DMS 273 treated with DMSO at 0.1 percent for 48 hours (cell line): ENCODE measurements around the gene DCTN1.
"Not testable (repeated sequence)": the region's sequence is repeated elsewhere in the genome, so short reads cannot be mapped to it uniquely, and the experiment has no call there.

Source experiments
- DNase-seq: peaks from one replicate; lab custom pipeline; 2025; lab: John Stamatoyannopoulos, UW

The DCTN1 gene

GRCh38 chr2:74379851-74380789, at the start of gene DCTN1:
Gene DCTN1 (minus strand): TSS chr2:74380311. CDS start chr2:74380037, 274 bp downstream.
- no peak for DNase-seq

DNA sequence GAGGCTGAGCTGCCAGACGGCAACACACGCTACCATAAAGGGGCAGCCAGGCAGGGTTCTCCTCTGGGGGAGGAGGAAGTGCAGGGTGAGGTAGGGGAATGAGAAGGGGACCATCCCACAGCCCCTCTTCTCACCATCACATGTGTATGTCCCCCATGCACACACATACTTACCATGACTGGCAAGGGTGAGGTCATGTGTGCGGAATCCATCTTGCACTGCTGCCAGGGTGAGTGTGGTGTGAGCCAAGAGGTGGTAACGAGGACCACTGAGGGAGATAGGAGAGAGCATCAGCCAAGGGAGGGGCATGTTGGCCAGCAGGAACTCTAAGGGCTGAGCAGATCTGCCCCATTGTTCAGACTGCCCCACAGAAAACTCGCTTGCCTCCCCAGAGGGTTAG, 48.6 kb upstream of the DCTN1 start:
- DNase-seq, result no peak

- DNase-seq, result no peak
Measured at GRCh38 chr2:74427551-74427950, 47.4 kb upstream of the DCTN1 start.

GRCh38 chr2:74426181-74426758, 46.2 kb upstream of the DCTN1 start:
- no peak for DNase-seq

- DNase-seq, result no peak
Measured at GRCh38 chr2:74425523-74425922, 45.4 kb upstream of the DCTN1 start.

- no peak for DNase-seq
Measured at GRCh38 chr2:74424995-74425406, 44.9 kb upstream of the DCTN1 start.

DNA sequence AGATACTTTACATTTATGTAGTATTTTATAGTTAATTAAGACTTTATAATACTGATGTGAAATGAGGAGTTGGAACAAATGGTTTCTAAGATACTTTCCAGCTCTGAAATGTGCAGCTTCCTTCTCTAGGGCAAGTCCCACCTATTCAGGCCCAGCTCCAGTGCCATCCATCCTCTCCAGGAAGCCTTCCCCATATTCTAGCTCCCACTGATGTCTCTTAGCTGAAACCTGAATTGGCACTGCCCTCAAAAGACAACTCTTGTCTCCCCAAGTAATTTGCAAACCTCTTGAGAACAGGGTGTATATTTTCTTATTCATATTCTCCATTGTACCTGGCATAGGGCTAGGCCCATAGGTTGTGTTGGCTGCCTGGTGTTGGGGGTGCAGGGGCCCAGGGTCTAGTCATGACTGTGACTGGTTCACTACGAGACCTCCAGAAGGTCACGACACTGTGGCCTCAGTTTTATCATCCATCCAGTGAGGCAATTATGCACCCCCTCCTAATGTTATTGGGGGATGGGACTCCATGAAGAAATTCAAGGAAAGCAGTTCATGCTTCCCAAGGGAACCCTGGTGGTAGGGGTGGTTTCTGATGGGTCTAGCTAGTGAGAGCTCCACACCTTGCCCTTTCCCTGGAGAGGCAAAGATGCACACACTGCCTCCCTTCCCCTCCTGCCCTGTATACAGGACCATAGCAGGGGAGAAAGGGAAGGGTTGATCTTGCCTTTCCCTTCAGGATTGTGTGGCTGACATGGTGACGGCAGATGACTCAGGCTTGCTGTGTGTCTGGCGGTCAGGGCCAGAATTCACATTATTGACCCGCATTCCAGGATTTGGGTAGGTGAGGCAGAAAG, 44.3 kb upstream of the DCTN1 start:
- DNase-seq, result no peak

DNA sequence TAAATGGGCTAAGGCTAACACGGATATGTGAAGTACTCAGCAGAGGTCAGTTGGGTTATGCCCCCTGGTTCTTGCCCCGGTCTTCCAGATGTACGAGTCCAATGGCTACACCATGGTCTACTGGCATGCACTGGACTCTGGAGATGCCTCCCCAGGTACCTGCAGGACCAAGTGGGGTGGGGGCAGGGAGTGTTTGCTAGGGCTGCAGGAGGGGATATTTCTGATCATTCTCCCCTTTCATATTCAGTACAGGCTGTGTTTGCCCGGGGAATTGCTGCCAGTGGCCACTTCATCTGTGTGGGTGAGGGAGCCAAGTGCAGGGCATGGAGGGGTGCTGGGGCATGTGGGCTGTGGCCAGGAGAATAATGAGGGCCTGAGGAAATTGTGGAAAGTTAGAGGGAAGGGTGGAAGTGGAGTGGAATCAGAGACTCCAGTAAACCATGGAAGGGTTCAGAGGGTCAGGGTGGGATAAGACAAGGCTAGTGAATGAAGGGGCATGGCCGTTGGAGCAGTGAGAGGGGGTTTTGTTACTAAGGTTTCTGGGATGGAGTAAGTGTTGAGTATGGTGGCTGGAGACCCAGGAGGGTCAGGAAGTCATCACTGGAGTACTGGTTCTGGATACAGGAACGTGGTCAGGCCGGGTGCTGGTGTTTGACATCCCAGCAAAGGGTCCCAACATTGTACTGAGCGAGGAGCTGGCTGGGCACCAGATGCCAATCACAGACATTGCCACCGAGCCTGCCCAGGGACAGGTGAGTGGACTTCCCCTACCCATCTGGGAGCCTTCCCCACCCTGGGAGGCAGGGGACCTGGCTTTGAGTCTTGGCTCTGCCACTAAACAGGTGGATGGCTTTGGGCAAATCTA, 43.4 kb upstream of the DCTN1 start:
- no peak for DNase-seq

GRCh38 chr2:74421221-74421870, 41.2 kb upstream of the DCTN1 start, which contains the start of the genes C2orf81 and WDR54:
Gene C2orf81 (minus strand): TSS chr2:74421619. CDS start chr2:74421560, 59 bp downstream.
Gene WDR54 (plus strand): TSS chr2:74421730. CDS start chr2:74422154, 424 bp downstream.
- peak; percentile 74 for DNase-seq

- not testable (repeated sequence) for DNase-seq
Measured at GRCh38 chr2:74420443-74421103, 40.5 kb upstream of the DCTN1 start.

DNA sequence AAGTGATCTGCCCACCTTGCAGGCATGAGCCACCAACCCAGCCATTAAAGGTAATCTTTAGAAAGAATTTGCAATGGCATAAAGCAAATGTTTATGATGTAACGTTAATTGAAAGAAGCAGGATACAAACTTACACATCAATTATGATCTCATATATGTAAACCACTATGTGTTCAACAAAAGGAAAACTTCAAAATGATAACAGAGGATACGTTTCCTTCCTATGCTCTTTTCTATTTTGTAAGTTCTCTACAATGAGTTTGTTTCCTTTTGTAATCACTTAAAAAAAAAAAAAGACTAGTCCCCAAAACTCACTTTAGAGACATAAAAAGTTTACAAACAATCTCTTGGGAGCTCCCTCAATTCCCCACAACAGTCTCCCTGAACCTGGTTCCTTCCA, 39.9 kb upstream of the DCTN1 start:
- DNase-seq, result no peak

DNA sequence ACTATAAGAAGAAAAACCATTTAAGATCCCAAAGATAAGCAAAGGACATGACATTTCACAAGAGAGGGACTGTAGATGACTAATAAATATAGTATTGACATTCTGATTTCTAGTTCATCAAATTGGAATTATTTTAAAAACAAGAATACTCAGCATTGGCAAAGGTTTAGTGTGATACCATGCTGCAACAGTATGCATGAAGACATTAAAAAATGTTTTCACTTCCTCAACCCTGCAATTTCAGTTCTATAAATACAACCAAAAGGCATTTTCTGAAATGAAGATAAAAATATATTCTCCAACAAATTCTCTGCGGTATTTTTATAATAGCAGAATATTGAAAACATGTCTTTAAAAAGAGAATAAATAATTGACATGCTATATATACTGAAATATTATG, 39.2 kb upstream of the DCTN1 start:
- no peak for DNase-seq

- DNase-seq, result no peak
Measured at GRCh38 chr2:74418312-74418711, 38.2 kb upstream of the DCTN1 start.

DNA sequence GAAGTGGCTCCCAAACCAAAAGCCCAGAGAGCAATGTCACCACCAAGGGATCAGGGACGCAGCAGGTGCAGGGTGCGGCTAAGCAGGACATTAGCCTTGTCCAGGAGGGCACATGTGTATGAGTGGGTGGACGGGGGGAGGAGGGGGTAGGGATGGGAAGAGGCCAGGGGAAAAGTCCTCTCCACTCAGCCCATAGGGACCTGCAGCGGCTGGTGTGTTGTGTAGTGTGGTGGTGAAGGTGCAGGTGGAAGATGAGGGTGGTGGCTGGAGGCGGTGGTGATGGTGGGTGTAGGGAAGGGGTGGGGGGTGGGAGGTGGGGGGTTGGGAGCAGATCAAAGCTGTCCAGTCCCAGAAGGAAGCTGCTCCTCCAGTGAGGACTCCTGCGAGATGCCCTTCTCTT, 37.7 kb upstream of the DCTN1 start:
- no peak for DNase-seq

GRCh38 chr2:74417197-74417596, 37.1 kb upstream of the DCTN1 start:
- DNase-seq, result no peak

DNA sequence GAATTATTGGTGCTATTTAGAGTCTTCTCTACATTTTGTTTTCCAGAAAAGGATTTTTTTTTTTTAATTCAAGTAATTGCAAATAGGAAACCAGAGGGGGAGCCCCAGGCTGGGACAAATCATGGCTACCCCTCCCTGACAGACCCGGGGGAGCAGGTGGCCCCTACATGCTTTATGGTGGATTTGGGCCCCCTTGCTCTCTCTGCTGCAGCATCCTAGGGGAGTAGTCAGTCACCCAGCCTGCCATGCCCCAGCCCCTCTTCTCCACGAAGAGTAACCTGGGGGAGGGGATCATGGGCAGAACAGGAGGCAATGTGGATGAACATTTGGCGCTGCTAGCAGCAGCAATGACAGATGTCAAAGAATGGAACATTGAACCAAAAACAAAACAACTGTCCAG, 36.7 kb upstream of the DCTN1 start:
- DNase-seq, result no peak

DNA sequence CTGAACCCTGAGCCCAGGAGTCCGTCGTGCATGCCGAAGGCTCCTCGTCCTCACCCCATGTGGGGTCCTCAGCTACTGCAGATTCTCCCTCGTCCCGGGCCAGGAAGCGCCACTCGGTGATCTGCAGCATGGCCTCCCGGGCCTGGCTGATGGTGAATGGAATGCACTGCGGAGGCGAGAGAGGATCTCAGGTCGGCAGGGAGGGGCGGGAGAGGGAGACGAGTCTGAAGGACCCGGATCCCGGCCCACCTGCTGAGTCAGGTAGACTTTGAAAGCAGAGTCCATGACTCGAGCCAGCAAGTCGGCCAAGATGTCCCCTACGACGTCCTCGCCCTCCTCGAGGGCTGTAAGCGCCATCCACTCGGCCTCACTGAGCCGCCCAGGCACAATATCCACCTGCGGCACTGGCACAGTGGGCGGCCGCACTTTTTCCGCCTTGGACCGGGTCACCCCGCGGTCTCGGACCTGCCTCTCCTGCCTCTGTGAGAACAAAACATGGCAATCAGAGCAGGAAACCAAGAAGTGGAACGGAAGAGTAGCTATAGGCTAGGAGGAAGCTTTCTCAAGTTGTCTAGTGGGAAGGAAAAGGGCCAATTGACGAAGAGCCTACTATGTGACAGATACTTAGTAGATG, 35.8 kb upstream of the DCTN1 start:
- DNase-seq, result no peak

DNA sequence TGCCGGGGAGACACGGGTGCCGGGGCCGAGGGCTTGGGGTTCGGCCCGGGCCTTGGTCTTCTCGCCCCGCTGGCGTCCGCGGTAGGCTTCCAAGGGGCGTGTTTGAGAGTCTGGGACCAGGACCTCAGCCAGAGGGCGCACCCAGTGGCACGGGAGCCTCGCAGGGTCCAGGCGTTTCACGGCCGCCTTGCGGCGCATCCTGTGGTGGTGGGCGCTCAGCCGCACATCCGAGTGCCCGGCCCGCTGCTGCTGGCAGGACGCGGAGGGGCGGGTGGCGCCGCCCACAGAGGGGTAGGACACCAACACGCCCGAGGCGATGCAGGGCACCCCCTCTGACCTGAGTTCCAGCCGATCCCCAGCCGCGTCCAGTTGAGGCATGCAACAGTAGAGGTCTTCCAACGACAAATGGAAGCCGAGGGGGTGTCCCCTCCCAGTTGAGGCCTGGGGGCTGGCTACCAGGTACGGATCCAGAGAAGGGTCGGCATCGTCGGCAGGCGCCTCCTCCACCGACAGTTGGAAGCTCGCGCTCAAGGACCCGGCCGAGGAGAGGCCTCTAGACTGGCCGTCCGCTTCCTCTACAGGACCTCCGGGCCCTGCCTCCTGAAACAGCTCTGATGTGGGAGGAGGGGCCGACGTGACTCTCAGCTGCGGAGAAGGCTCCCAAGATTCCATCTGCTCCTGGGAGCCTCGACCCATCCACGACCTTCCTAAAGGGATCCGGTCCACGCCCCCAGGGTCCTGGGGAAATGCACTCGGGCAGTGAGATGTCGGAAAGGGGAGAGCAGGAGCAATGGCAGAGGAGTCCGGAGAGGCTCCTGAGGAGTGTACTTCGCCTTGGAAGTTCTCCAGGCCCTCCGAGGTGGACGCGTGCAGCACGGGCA, 35.0 kb upstream of the DCTN1 start:
- DNase-seq, result no peak

GRCh38 chr2:74414441-74414840, 34.3 kb upstream of the DCTN1 start:
- no peak for DNase-seq
